H1 (cell line): ENCODE measurements around the gene BIRC2.

Experiments
- CBX8 ChIP-seq: fragments of 300-800, 300-1000 bp; sonication (generic); IDR thresholded peaks from 2 replicates; pipeline ENCODE4 v1.7.1; 2016; ENCODE audit warnings: low read depth, low read length, borderline replicate concordance
- EZH2 ChIP-seq: fragments of 200-600 bp; sonication (generic); IDR thresholded peaks from 2 replicates; pipeline ENCODE4 v1.7.1; 2012; ENCODE audit warnings: low read depth, mild to moderate bottlenecking, moderate library complexity, low read length, inconsistent platforms; ENCODE audit not compliant: severe bottlenecking
- GTF2F1 ChIP-seq: IDR thresholded peaks from 2 replicates; pipeline ENCODE4 v1.6.1; 2012; ENCODE audit warnings: low read depth, low read length, improper control_type of control experiment, borderline replicate concordance
- HDAC6 ChIP-seq: IDR thresholded peaks from one replicate; pipeline ENCODE4 v1.7.1; 2012; ENCODE audit warnings: low read depth, mild to moderate bottlenecking, inconsistent platforms, low read length, moderate library complexity
- KDM5A ChIP-seq: fragments of 200-600 bp; IDR thresholded peaks from 2 replicates; pipeline ENCODE4 v1.7.1; 2012; ENCODE audit warnings: mild to moderate bottlenecking, low read length, inconsistent platforms, mixed read lengths
- POLR2A ChIP-seq, 2 experiments: IDR thresholded peaks; 1 replicate in 1 of 2; 2 replicates in 1 of 2; pipeline ENCODE4 v1.6.1; 2011; ENCODE audit warnings: low read depth in 2 of 2, low read length in 2 of 2, mild to moderate bottlenecking in 2 of 2; ENCODE audit errors: control extremely low read depth in 1 of 2
- SUZ12 ChIP-seq: fragments of 200-600 bp; sonication (generic); IDR thresholded peaks from 2 replicates; pipeline ENCODE4 v1.6.1; 2012; ENCODE audit warnings: mild to moderate bottlenecking, inconsistent platforms, low read length, moderate library complexity, mixed read lengths
- TBP ChIP-seq: IDR thresholded peaks from 2 replicates; pipeline ENCODE4 v1.6.1; 2011; ENCODE audit warnings: low read depth, low read length, improper control_type of control experiment
- TEAD4 ChIP-seq: IDR thresholded peaks from 2 replicates; pipeline ENCODE4 v1.6.1; 2012; ENCODE audit warnings: low read depth, low read length, inconsistent platforms, mixed read lengths
- TF ChIP-seq, protein P1 (sequence below), 3 experiments: IDR thresholded peaks; 1 replicate in 2 of 3; 2 replicates in 1 of 3; pipeline versions ENCODE4 v1.5.1 to v1.6.1; 2011; ENCODE audit warnings: low read length in 3 of 3, mild to moderate bottlenecking in 3 of 3, inconsistent platforms in 2 of 3, low read depth in 1 of 3, moderate library complexity in 1 of 3; ENCODE audit not compliant: insufficient read depth in 1 of 3; ENCODE audit errors: control extremely low read depth in 1 of 3
- TF ChIP-seq, protein P2 (sequence below): IDR thresholded peaks from 2 replicates; pipeline ENCODE4 v1.6.1; 2011; ENCODE audit warnings: low read depth, mild to moderate bottlenecking, low read length; ENCODE audit not compliant: insufficient read depth
- TF ChIP-seq, protein P3 (sequence below): fragments of 300-600 bp; sonication (generic); IDR thresholded peaks from 2 replicates; pipeline ENCODE4 v1.7.1; 2012; ENCODE audit warnings: low read length, moderate library complexity, mild to moderate bottlenecking, inconsistent platforms; ENCODE audit not compliant: insufficient replicate concordance

DNA sequence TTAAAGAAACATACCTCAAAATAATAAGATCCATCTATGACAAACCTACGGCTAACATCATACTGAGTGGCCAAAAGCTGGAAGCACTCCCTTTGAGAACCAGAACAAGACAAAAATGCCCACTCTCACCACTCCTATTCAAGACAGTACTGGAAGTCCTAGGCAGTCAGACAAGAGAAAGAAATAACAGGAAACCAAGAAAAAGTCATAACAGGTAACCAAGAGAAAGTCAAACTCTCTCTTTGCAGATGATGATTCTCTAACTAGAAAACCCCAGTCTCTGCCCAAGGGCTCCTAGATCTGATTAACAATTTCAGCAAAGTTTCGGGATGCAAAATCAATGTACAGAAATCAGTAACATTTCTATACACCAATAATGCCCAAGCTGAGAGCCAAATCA lies 70.0 kb downstream of the BIRC2 start:
- no peak for TF ChIP-seq POLR2A (IDR thresholded peaks at IDR 0.05; ENCODE audit: control extremely low read depth in 1 of 2, low read depth in 2 of 2, low read length in 2 of 2)
- TF ChIP-seq TBP, result no peak
- TF ChIP-seq, protein P1, sequence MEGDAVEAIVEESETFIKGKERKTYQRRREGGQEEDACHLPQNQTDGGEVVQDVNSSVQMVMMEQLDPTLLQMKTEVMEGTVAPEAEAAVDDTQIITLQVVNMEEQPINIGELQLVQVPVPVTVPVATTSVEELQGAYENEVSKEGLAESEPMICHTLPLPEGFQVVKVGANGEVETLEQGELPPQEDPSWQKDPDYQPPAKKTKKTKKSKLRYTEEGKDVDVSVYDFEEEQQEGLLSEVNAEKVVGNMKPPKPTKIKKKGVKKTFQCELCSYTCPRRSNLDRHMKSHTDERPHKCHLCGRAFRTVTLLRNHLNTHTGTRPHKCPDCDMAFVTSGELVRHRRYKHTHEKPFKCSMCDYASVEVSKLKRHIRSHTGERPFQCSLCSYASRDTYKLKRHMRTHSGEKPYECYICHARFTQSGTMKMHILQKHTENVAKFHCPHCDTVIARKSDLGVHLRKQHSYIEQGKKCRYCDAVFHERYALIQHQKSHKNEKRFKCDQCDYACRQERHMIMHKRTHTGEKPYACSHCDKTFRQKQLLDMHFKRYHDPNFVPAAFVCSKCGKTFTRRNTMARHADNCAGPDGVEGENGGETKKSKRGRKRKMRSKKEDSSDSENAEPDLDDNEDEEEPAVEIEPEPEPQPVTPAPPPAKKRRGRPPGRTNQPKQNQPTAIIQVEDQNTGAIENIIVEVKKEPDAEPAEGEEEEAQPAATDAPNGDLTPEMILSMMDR (IDR thresholded peaks at IDR 0.05; ENCODE audit: control extremely low read depth in 1 of 3, insufficient read depth in 1 of 3, low read depth in 1 of 3, low read length in 3 of 3), result no peak
- TF ChIP-seq TEAD4, result no peak
- TF ChIP-seq CBX8, result no peak
- TF ChIP-seq KDM5A, result no peak
- no peak for TF ChIP-seq EZH2
- no peak for TF ChIP-seq SUZ12
- TF ChIP-seq GTF2F1, result no peak
- TF ChIP-seq, protein P2, sequence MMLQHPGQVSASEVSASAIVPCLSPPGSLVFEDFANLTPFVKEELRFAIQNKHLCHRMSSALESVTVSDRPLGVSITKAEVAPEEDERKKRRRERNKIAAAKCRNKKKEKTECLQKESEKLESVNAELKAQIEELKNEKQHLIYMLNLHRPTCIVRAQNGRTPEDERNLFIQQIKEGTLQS, result no peak
- TF ChIP-seq HDAC6, result no peak
- TF ChIP-seq, protein P3, sequence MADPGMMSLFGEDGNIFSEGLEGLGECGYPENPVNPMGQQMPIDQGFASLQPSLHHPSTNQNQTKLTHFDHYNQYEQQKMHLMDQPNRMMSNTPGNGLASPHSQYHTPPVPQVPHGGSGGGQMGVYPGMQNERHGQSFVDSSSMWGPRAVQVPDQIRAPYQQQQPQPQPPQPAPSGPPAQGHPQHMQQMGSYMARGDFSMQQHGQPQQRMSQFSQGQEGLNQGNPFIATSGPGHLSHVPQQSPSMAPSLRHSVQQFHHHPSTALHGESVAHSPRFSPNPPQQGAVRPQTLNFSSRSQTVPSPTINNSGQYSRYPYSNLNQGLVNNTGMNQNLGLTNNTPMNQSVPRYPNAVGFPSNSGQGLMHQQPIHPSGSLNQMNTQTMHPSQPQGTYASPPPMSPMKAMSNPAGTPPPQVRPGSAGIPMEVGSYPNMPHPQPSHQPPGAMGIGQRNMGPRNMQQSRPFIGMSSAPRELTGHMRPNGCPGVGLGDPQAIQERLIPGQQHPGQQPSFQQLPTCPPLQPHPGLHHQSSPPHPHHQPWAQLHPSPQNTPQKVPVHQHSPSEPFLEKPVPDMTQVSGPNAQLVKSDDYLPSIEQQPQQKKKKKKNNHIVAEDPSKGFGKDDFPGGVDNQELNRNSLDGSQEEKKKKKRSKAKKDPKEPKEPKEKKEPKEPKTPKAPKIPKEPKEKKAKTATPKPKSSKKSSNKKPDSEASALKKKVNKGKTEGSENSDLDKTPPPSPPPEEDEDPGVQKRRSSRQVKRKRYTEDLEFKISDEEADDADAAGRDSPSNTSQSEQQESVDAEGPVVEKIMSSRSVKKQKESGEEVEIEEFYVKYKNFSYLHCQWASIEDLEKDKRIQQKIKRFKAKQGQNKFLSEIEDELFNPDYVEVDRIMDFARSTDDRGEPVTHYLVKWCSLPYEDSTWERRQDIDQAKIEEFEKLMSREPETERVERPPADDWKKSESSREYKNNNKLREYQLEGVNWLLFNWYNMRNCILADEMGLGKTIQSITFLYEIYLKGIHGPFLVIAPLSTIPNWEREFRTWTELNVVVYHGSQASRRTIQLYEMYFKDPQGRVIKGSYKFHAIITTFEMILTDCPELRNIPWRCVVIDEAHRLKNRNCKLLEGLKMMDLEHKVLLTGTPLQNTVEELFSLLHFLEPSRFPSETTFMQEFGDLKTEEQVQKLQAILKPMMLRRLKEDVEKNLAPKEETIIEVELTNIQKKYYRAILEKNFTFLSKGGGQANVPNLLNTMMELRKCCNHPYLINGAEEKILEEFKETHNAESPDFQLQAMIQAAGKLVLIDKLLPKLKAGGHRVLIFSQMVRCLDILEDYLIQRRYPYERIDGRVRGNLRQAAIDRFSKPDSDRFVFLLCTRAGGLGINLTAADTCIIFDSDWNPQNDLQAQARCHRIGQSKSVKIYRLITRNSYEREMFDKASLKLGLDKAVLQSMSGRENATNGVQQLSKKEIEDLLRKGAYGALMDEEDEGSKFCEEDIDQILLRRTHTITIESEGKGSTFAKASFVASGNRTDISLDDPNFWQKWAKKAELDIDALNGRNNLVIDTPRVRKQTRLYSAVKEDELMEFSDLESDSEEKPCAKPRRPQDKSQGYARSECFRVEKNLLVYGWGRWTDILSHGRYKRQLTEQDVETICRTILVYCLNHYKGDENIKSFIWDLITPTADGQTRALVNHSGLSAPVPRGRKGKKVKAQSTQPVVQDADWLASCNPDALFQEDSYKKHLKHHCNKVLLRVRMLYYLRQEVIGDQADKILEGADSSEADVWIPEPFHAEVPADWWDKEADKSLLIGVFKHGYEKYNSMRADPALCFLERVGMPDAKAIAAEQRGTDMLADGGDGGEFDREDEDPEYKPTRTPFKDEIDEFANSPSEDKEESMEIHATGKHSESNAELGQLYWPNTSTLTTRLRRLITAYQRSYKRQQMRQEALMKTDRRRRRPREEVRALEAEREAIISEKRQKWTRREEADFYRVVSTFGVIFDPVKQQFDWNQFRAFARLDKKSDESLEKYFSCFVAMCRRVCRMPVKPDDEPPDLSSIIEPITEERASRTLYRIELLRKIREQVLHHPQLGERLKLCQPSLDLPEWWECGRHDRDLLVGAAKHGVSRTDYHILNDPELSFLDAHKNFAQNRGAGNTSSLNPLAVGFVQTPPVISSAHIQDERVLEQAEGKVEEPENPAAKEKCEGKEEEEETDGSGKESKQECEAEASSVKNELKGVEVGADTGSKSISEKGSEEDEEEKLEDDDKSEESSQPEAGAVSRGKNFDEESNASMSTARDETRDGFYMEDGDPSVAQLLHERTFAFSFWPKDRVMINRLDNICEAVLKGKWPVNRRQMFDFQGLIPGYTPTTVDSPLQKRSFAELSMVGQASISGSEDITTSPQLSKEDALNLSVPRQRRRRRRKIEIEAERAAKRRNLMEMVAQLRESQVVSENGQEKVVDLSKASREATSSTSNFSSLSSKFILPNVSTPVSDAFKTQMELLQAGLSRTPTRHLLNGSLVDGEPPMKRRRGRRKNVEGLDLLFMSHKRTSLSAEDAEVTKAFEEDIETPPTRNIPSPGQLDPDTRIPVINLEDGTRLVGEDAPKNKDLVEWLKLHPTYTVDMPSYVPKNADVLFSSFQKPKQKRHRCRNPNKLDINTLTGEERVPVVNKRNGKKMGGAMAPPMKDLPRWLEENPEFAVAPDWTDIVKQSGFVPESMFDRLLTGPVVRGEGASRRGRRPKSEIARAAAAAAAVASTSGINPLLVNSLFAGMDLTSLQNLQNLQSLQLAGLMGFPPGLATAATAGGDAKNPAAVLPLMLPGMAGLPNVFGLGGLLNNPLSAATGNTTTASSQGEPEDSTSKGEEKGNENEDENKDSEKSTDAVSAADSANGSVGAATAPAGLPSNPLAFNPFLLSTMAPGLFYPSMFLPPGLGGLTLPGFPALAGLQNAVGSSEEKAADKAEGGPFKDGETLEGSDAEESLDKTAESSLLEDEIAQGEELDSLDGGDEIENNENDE, result no peak
